GM19468 (cell line): ENCODE results near the gene MAP3K4.

Experiments
- ATAC-seq: cut with Tn5 transposase; IDR thresholded peaks from one replicate; pipeline ENCODE4 v1.9.1; 2021; ENCODE audit warnings: mild to moderate bottlenecking, moderate library complexity, moderate number of reproducible peaks; ENCODE audit not compliant: unreplicated experiment; ENCODE audit errors: extremely low read depth

The MAP3K4 gene, protein sequence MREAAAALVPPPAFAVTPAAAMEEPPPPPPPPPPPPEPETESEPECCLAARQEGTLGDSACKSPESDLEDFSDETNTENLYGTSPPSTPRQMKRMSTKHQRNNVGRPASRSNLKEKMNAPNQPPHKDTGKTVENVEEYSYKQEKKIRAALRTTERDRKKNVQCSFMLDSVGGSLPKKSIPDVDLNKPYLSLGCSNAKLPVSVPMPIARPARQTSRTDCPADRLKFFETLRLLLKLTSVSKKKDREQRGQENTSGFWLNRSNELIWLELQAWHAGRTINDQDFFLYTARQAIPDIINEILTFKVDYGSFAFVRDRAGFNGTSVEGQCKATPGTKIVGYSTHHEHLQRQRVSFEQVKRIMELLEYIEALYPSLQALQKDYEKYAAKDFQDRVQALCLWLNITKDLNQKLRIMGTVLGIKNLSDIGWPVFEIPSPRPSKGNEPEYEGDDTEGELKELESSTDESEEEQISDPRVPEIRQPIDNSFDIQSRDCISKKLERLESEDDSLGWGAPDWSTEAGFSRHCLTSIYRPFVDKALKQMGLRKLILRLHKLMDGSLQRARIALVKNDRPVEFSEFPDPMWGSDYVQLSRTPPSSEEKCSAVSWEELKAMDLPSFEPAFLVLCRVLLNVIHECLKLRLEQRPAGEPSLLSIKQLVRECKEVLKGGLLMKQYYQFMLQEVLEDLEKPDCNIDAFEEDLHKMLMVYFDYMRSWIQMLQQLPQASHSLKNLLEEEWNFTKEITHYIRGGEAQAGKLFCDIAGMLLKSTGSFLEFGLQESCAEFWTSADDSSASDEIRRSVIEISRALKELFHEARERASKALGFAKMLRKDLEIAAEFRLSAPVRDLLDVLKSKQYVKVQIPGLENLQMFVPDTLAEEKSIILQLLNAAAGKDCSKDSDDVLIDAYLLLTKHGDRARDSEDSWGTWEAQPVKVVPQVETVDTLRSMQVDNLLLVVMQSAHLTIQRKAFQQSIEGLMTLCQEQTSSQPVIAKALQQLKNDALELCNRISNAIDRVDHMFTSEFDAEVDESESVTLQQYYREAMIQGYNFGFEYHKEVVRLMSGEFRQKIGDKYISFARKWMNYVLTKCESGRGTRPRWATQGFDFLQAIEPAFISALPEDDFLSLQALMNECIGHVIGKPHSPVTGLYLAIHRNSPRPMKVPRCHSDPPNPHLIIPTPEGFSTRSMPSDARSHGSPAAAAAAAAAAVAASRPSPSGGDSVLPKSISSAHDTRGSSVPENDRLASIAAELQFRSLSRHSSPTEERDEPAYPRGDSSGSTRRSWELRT (N-terminal part only)

DNA sequence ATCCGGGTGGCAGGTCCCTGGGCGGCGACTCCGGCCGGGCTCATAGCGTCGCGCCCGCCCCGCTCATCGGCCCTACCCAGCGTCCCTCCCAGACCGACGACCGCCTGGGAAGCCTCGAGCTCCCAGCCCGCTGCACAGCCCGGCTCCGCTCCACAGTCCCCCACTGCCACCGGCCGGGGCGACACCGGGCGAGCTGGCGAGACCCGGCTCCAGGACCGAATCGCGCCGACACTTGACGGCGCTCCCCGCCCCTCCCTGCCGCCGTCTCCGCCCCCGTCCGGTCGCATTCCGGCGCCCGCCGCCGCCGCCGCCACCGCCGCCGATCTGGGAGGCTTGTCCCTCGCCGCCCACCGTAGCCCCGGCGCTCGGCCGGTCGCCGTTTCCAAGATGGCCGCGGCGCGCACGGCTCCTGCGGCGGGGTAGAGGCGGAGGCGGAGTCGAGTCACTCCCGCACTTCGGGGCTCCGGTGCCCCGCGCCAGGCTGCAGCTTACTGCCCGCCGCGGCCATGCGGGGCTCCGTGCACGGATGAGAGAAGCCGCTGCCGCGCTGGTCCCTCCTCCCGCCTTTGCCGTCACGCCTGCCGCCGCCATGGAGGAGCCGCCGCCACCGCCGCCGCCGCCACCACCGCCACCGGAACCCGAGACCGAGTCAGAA, at the start of gene MAP3K4:
MAP3K4 (plus strand) TSS at position 364 of the 655 bp plus-strand sequence; CDS start at position 527, 163 bp downstream.
- ATAC-seq, result peak; percentile 49

DNA sequence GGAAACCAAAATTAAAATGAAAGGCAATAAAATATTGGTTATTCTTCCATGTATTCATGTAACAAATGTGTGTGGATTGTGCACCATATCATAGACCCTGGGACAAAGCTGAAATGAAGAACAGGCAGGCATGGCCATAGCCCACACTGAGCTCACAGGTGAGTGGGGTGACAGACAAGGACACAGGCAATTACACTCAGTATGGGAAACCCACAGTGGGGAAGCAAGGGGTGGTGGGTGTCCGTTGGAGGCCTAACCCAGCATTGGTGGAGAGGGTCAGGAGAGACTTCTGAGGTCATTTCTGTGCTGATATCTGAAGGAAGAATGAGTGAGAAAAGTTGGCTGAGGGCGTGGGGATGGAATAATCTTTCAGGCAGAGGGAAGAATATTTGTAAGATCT, 47.6 kb upstream of the MAP3K4 start:
- no peak for ATAC-seq

DNA sequence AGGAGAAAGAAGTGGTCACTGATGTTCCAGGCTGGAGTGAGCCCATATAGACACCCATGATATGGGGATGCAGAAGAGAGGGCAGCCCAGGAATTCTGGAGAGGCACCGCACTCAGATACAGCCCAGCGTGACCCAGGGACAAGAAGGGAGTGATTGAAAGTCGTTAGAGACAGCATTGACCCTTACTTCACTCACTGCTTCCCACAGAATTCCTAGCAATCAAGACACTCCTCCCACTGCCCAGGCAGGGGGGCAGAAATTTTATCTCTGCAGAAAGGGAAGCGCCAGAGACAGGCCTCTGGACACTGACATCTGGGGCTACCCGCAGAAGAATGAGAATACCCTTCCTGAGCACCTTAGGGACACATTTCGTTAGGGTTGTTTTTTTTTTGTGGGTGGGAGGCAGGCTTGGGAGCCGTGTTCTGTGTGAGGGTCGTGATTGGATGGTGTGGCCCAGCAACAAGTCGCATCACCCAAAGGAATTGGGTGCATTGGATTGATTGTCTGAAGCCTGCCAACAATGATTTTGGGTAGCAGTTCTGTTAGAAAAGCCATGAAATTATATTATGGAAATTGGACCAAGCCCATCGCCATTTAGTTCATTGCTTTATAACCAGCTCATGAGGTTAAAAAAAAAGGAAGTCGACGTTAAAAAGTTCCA, 45.9 kb upstream of the MAP3K4 start:
- ATAC-seq, result no peak

GRCh38 chr6:160949531-160949930, 42.0 kb upstream of the MAP3K4 start:
- ATAC-seq, result no peak

GRCh38 chr6:160950507-160950906, 41.1 kb upstream of the MAP3K4 start:
- ATAC-seq, result no peak

GRCh38 chr6:160951187-160952030, 40.2 kb upstream of the MAP3K4 start:
- ATAC-seq, result no peak

DNA sequence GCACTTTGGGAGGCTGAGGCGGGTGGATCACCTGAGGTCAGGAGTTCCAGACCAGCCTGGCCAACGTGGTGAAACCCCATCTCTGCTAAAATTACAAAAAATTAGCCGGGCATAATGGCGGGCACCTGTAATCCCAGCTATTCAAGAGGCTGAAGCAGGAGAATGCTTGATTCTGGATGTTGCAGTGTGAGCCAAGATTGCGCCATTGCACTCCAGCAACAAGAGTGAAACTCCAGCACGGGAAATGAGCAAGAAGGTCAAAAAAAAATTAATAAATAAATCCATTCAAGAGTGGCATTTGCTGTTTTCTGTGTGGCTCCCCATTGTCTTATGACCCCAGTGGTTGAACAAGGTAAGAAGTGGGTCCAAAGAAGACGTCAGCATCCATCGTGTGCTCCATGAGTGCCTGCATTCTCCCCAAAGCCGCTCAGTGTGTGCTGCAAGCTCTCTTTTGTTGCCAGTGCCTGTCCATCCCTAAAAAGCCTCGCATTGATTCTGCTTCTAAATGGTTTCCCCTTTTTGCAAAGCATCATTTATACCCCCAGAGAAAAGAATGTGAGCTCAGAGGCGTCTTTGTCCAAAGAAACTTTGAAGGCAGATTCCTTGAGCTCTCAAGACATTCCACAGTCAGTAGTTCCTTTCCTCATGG, 38.8 kb upstream of the MAP3K4 start:
- no peak for ATAC-seq

GRCh38 chr6:160955508-160956295, 35.9 kb upstream of the MAP3K4 start:
- ATAC-seq, result no peak

DNA sequence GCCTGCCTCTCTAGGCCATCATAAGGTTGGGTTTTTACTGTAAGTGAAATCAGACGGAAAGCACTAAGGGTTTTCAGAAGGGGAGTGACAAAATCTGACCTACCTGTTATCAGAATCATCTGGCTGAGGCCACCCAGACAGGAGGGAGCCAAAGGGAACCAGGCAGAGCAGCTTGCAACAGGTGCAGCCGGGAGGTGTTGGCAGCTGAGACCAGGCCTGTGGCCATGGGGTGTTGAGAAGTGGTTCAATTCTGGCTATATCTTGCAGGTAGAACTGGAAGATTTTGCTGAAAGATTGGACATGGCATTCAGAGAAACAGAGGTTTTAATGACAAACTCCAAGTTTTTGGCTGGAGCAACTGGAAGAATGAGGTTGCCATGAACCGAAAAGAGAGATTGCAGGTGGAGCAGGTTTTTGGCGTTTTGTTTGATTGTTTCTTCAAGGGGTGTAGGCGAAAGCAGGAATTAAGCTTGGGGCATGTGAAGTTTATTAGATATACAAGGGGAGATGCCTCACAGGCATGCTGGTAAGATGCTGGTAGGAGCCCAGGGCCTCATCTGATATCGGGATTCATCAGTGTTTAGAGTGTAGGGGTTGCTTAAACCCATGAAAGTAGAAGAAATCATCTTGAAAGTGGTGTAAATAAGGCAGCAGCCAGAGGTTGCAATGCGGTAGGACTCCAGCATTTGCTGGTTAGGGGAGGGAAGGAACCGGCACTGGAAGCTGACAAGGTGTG, 35.1 kb upstream of the MAP3K4 start:
- no peak for ATAC-seq

DNA sequence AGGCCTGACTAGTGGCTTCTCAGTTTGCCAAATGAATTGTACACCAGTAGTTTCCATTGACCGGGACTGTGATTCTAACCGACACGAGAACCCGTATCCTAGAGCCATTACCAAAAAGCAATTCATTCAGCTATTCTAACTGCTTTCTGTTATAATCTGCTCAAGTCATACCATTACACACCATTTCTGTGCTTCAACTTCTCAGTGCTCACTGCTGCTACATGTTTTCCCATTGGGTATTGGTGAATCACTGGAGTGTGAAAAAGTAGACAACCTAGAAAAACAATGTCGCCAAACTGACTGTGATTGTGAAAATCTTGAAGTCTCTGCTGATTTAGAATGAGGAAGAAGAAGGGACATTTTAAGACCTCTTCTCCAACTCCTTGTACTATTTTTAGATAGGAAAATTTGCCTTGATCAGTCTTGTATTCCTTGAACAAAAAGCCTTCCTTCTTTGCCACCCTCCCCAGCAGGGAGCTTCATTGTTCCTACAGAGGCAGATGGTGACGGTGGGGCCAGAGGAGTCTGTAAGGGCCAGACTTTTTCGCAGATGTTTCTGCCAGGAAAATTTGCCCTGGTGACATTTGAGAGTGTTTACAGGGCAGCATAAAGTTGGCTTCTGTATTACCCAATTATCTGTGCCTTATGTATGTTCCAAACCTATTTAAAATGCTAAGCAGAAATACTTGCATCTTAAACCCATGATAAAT, 31.7 kb upstream of the MAP3K4 start:
- no peak for ATAC-seq

DNA sequence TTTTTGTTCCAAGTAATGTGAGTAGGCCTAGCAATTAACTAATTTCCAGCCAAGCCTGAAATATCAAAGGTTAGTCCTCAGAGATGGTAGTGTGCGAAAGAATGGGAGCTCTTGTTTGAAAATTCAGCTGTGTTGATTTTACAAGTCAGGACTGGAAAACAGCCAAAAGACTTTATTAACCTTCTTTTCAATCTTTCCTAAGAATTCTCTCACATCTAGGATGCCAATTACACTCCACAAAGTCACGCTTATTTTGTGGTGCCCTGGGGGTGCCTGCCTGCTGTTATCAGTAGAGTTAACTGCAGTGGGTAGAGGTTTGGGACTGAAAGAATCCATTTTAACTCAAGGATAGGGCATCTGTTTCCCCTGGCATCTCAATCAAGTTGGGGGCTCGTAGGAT, 30.7 kb upstream of the MAP3K4 start:
- no peak for ATAC-seq

- no peak for ATAC-seq
Observed at GRCh38 chr6:160962835-160963623, 28.5 kb upstream of the MAP3K4 start.

DNA sequence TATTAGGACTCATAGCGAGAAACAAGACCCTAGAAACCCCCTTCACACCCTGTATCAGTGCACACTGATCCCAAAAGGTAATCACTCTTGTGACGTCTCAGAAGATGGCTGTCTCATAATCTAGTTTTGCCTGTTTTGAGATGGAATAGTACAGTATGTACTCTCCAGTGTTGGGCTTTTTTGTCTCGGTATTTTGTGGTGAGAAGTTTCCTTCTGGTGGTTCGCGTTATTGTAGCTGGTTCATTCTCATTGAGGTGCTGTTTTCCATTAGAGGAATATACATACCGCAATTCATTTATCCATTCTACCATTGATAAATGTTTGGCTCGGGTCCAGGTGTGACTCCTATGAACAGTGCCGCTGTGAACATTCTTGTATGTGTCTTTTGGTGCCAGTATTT, 27.9 kb upstream of the MAP3K4 start:
- ATAC-seq, result no peak

DNA sequence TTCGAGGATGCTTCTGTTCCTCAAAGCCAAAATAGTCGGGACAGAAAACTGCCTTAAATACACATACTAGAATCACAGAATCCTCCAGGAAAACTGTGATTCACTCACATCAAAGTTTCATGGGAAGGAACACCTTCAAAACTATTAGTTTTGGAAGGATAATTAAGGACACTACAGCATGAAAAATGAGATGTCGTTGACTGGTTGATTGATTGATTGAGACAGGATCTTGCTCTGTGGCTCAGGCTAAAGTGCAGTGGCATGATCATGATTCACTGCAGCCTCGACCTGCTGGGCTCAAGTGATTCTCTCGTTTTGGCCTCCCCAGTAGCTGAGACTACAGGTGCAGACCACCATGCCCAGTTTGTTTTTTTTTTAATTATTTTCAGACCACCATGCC, 25.7 kb upstream of the MAP3K4 start:
- no peak for ATAC-seq

DNA sequence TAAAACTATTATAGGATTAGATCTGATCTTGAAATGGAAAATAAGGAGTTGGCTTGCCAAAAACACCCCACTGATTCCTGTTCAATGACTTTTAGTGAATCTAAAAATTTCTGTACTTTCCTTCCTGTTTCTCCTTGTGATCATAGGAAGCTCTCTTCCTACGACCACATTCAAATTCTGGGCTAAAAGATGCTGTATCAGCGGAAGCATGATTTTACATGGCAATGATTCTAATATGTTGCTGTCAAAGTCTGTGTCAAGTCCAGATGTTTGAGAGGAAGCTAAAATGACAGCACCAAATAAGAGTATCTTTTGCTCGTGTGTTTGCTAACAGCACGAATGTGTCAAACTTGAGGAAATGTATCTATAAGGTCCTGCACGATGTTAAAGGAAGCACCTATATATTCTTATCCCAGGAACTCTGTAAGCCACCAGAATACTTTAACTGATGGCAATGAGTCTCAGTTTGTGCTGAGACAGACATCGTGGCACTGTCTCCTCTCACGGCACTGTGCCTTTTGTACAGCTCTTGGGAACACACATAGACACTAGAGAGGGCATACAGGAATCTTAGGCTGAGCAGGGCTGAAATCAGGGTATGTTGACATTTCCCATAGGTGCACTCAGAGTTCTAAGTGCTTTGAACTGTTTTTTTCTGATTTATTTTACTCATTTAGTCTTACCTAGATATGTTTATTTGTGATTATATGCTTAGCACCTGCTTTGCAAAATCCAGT, 24.9 kb upstream of the MAP3K4 start:
- no peak for ATAC-seq
